Measurements from ENCODE around the gene TRIOBP. TPM values are rescaled to one million over a fixed set of nuclear protein-coding genes. Genes with fewer than 3 reads are reported as not detected.
A peak's percentile ranks its signal among the peaks of the same experiment; 100 is the strongest.

TRIOBP gene
- total RNA-seq (10 to 100 TPM in 1 of 2 experiments, 1 to 10 TPM in 1; 9.0 to 10.1 TPM), total RNA-seq (13.3 to 70.4 (median 42.5) reads per million in 172 experiments)
- 21.1 TPM for polyA plus RNA-seq (2013, experiment 1 of 2)
- polyA plus RNA-seq (2013, experiment 2 of 2) = 17.6 TPM

GRCh38 chr22:37696657-37697537 is at the start of gene TRIOBP:
Gene TRIOBP, plus strand, starts transcription at chr22:37697048. Its CDS starts 4,318 bp downstream, at chr22:37701366.
- Histone ChIP-seq H3K36me3 (ENCODE audit: insufficient read depth, low read length) (peaks cover 19% of the 10 kb centered on the region), H3K9me3 (ENCODE audit: control insufficient read depth in 1 of 2, insufficient read depth in 1 of 2, low read length in 2 of 2) (no peaks in the 10 kb centered on the region), H3K27ac (ENCODE audit: low read depth in 1 of 2, low read length in 2 of 2) (no peak within 1 kb of the TSS), H3K4me3 (ENCODE audit: low read length) (no peak within 1 kb of the TSS), H3K27me3 (ENCODE audit: control insufficient read depth in 1 of 2, insufficient read depth in 2 of 2, low read length in 2 of 2) (no peaks in the 10 kb centered on the region), H3K4me1 (ENCODE audit: insufficient read depth, low read length) (peaks cover 22% of the 10 kb centered on the region)
- TF ChIP-seq CTCF (IDR thresholded peaks at IDR 0.05) = peak; percentile 9
- POLR2A ChIA-PET = interaction anchor here (0.8 kb wide), 1 partner anchor 90 kb away, joined by 3 read pairs; no protein-coding TSS in a partner anchor
- intact Hi-C loops (cut with DNase I, micrococcal nuclease) = no loop called here
- no peaks in the 10 kb centered on the region for H3K27me3 Mint-ChIP-seq
- no peaks in the 10 kb centered on the region for H3K9me3 Mint-ChIP-seq
- CTCF ChIA-PET = interaction anchor here (1.6 to 2.5 kb wide), 2 partner anchors 53 to 89 kb away, joined by 6 to 9 read pairs; no protein-coding TSS in a partner anchor
- peaks cover 20% of the 10 kb centered on the region for H3K36me3 Mint-ChIP-seq (ENCODE audit: low read depth)
- peak within 1 kb of the TSS; percentile 61 for H3K4me3 Mint-ChIP-seq
- ATAC-seq (ENCODE audit: poor library complexity) = peak; percentile 99
- H3K27ac Mint-ChIP-seq = no peak within 1 kb of the TSS
- H3K4me1 Mint-ChIP-seq (ENCODE audit: low read depth) = peaks cover 16% of the 10 kb centered on the region
- DNase-seq = peak; percentile 65 to 95 (median 84)

- H3K27ac ChIP-seq (ENCODE audit: low read depth in 1 of 2, low read length in 2 of 2) = no peak overlapping the region
- no peak overlapping the region for H3K27ac Mint-ChIP-seq
- ChIA-PET POLR2A (interaction anchor here (1.2 kb wide), 1 partner anchor 11 kb away, joined by 3 read pairs; the partner anchor contains the start of gene PDXP), CTCF (no interaction called here)
- peaks cover 16% of the 10 kb centered on the region for H3K4me1 Mint-ChIP-seq (ENCODE audit: low read depth)
- peaks cover 87% of the 10 kb centered on the region for H3K36me3 Mint-ChIP-seq (ENCODE audit: low read depth)
- ATAC-seq (ENCODE audit: poor library complexity) = no peak
- no peaks in the 10 kb centered on the region for H3K27me3 ChIP-seq (ENCODE audit: control insufficient read depth in 1 of 2, insufficient read depth in 2 of 2, low read length in 2 of 2)
- H3K4me3 ChIP-seq (ENCODE audit: low read length) = no peak overlapping the region
- H3K4me3 Mint-ChIP-seq = no peak overlapping the region
- TF ChIP-seq CTCF (IDR thresholded peaks at IDR 0.05) = no peak
- no peak for DNase-seq
- no peaks in the 10 kb centered on the region for H3K27me3 Mint-ChIP-seq
- intact Hi-C loops (cut with DNase I, micrococcal nuclease) = no loop called here
- peaks cover 35% of the 10 kb centered on the region for H3K4me1 ChIP-seq (ENCODE audit: insufficient read depth, low read length)
- H3K9me3 ChIP-seq (ENCODE audit: control insufficient read depth in 1 of 2, insufficient read depth in 1 of 2, low read length in 2 of 2) = no peaks in the 10 kb centered on the region
- peaks cover 96% of the 10 kb centered on the region for H3K36me3 ChIP-seq (ENCODE audit: insufficient read depth, low read length)
- no peaks in the 10 kb centered on the region for H3K9me3 Mint-ChIP-seq
Measured at GRCh38 chr22:37647317-37647716, 49.5 kb upstream of the TRIOBP start.

GRCh38 chr22:37647928-37648327 is 48.9 kb upstream of the TRIOBP start:
- Mint-ChIP-seq H3K27ac (no peak overlapping the region), H3K4me3 (no peak overlapping the region), H3K4me1 (ENCODE audit: low read depth) (peaks cover 10% of the 10 kb centered on the region), H3K9me3 (no peaks in the 10 kb centered on the region), H3K27me3 (no peaks in the 10 kb centered on the region), H3K36me3 (ENCODE audit: low read depth) (peaks cover 87% of the 10 kb centered on the region)
- ChIA-PET POLR2A (interaction anchor here (1.2 kb wide), 1 partner anchor 10 kb away, joined by 3 read pairs; the partner anchor contains the start of gene PDXP), CTCF (no interaction called here)
- Histone ChIP-seq H3K4me1 (ENCODE audit: insufficient read depth, low read length) (peaks cover 29% of the 10 kb centered on the region), H3K9me3 (ENCODE audit: control insufficient read depth in 1 of 2, insufficient read depth in 1 of 2, low read length in 2 of 2) (no peaks in the 10 kb centered on the region), H3K4me3 (ENCODE audit: low read length) (no peak overlapping the region), H3K27me3 (ENCODE audit: control insufficient read depth in 1 of 2, insufficient read depth in 2 of 2, low read length in 2 of 2) (no peaks in the 10 kb centered on the region), H3K36me3 (ENCODE audit: insufficient read depth, low read length) (peaks cover 93% of the 10 kb centered on the region), H3K27ac (ENCODE audit: low read depth in 1 of 2, low read length in 2 of 2) (no peak overlapping the region)
- ATAC-seq (ENCODE audit: poor library complexity) = no peak
- TF ChIP-seq CTCF (IDR thresholded peaks at IDR 0.05) = no peak
- intact Hi-C loops (cut with DNase I, micrococcal nuclease) = no loop called here
- no peak for DNase-seq

Measured in CD4-positive, alpha-beta T cell (primary cell).